ENCODE measurements around the gene GPATCH8.

DNA sequence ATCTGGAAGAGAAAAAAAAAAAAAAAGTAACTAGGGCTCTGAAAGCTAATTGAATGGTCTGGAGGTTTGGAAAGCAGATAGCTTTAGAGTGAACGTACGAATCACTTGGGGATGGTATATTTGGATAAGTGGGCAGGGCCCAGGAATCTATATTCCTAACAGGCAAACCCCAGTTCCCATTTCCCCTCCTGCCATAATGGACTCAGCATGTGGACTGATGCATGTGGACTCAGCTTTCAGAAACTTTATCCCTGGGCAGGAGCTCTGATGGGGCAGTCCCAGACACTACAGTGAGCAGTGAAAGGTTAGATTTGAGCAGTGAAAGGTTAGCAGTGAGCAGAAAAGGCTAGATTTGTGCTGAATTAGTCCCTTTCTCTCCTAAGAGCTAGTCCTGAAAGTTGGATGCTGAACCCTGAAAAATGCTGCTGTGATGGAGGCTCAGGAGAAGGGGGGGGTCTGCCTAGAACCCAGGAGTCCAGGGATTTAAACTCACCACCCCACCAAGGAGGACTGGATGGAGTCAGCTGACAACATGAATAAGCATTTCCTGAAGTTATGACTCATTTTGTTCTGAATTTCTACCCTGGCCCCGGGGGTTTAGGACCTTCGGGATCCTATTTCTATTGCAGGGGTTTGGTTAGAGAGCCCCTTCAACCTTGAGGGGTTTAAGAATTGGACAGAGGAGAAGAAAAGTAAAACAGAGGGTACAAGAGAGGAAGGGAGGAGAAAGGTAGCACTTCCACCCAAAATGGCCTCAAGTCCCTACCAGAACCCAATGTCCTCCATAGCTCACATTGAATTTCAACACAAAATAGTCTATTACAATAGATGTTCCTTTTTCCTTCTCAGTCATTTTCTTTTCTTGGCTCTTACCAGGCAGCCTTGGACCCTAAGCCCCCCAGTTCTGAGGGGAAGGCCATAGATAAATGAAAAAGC is 43.7 kb upstream of the GPATCH8 start:
- no peak for TF ChIP-seq POLR2A (IDR thresholded peaks at IDR 0.05)
- TF ChIP-seq, protein P1, sequence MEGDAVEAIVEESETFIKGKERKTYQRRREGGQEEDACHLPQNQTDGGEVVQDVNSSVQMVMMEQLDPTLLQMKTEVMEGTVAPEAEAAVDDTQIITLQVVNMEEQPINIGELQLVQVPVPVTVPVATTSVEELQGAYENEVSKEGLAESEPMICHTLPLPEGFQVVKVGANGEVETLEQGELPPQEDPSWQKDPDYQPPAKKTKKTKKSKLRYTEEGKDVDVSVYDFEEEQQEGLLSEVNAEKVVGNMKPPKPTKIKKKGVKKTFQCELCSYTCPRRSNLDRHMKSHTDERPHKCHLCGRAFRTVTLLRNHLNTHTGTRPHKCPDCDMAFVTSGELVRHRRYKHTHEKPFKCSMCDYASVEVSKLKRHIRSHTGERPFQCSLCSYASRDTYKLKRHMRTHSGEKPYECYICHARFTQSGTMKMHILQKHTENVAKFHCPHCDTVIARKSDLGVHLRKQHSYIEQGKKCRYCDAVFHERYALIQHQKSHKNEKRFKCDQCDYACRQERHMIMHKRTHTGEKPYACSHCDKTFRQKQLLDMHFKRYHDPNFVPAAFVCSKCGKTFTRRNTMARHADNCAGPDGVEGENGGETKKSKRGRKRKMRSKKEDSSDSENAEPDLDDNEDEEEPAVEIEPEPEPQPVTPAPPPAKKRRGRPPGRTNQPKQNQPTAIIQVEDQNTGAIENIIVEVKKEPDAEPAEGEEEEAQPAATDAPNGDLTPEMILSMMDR (IDR thresholded peaks at IDR 0.05), result no peak
